Dermis microvascular lymphatic vessel endothelial cell (primary cell): ENCODE results near the gene MALRD1. TPM values are rescaled to one million over a fixed set of nuclear protein-coding genes. Genes with fewer than 3 reads are reported as not detected.

ENCODE experiments used
- DNase-seq, 2 donors: peaks; one replicate each; pipeline versions ENCODE4 v3.0.0 to v3.0.0-alpha.2; 2010; ENCODE audit warnings: low read depth in 2 of 2
- total RNA-seq: library from RNA; depleted of rRNA; stranded (reverse); fragments of >200 nt; gene quantifications from 2 replicates; pipeline ENCODE4 v1.2.1, GENCODE V29; 2014

The MALRD1 gene
- total RNA-seq, 1 donor from 2014 or later, result not detected

DNA sequence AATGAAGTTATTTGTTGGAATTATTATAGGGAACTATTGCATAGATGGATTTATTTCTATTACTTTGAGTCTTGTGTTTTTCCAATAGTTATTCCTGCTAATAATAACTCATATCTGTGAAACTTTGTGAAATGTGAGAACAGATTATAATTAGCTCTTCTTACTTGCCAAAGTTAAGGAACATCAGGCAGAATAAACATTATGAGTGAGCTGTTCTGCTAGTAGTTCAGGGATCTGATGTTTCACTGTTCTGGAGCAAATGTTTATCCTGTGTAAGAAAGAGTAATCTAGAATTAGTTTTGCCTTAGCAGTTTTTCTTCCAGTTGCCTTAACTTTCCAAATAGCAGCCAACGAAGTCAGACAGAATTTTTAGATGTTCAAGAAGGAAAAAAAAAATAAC, 522.4 kb downstream of the MALRD1 start:
- no peak for DNase-seq

DNA sequence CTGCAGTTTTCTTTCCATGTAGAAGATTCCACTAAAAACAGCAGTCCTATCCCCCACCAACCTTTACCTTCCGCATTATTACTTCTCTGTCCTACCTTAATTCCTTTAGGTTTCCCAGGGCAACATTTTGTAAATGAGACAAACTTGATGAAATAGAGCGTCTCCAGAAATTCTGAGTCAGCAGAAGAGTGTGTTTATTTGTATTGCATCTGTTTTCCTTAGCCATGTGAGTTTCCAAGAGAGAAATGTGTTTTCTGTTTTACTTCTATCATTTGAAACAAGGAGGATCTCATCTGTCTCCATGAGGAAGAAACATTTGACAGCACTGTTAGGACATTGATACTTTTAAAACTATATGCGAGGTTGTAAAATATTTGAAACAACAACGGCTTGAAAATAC, 523.5 kb downstream of the MALRD1 start:
- DNase-seq, result no peak

DNA sequence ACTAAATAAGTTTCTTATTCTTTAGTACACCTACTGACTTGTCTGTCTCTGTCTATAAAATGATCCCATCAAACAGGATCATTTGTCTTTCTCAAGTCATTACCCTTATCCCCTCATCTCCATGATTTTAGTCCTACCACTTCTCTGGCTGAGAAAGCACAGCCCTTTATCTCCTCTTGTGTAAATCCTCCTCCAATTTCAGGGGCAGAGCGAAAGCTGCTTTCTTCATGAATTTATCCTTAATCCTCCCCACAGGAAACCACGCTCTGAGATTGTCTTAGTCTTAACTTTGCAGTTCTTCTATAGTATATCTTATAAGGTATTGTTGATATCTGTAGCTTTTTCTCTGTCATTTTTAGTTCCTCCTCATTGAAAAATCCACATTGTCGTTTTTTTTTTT, 528.0 kb downstream of the MALRD1 start:
- DNase-seq, result no peak

DNA sequence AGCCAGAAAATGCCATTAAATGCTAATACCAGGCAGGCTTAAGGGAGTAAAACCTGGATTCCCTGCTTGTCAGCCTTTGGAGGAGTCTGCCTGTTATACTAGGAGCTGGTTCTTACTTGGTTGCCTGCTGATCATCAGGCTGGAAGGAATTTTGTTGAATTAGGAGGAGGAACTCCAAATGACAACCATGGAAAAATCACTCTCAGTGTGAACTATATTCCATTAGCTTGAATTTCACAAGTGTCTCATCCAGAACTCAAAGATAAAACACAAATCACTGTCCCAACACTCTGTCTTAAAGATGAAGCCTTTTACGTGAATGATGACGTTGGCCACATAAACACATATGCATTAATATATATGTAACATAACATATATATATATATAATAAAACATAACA, 528.8 kb downstream of the MALRD1 start:
- DNase-seq, result no peak

DNA sequence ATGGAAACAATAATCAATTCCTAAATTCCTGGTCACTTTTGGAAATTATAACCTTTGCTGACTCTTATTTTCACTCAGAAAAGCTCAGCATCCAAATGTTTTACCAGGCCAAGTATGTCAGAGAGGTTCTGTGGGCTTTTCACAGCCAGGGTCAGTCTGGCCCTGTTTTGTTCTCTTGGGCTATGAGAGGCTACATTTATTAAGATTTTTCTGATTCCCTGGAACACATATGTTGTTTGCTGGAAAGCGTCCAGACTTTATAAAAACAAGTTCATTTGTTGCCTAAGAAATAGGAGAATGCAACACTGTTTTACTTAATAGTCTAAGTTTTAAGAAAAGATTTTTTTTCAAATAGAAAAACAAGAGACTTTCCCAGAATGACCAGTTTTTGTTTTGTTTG, 529.2 kb downstream of the MALRD1 start:
- no peak for DNase-seq

DNA sequence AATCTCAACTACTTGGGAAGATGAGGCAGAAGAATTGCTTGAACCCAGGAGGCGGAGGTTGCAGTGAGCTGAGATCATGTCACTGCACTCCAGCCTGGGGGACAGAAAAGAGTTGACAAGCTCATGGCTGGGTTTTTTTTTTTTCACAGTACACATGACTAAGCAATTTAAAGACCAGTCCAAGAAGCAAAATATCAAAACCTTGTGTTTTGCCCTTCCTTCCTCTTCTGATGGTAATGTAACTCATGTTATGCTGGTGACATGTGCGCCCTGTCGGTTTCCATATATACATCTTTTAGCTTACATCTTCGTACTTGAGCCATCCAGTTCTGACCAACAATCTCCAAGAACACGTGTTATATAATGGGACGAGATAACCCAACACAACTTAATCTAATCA, 530.0 kb downstream of the MALRD1 start:
- DNase-seq, result no peak

DNA sequence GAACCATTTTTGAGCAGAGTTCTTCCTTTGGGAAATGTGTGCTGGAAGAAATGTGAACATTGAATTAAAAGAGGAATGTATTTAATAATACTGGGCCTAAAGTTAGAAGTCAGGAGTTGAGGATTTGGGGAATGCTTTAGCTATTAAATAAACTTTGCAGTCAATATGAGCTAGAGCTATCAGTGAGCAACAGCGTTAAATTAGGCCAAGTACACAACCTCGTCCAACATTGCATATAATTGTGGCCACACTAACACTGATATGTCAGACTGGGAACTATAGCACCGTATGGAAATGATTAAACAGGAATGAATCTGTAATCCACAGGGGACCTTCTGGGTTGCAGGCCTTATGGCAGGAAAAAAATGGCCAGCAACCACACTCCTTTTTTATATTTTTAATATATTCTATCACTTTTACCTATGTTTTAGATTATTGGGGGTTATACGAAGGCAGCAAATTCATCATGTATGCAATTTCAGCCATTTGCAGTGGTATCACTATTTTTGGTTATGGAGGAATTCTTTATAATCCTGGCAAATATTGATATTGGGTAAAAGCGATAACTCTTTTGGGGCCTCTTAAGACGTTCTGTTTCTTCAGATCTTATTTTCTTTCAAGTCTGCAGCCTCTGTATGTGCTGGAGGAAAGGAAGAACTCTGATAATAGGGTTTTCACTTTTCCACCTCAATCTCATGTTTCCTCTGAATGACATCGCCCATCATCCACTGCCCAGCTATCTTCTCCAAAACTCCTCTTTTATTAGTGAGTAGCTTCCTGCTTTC, 531.4 kb downstream of the MALRD1 start:
- no peak for DNase-seq

DNA sequence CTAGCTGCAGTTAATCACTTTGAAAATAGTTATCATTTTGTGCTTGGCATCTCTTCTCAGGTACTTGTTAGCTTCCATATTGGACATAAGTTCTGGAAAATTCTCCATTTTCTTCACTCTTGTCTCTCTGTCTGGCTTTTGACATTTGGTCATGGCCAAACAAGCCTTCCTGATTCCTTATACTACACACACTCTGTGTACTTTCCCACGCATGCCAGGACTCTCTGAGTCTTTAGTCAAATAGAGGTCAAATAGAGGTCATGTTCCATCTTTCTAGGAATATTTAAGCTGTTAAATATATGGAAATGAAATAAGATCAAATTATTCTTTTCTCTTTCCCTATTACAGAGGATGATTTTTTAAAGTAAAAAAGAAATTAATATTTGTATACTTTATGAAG, 532.1 kb downstream of the MALRD1 start:
- no peak for DNase-seq

DNA sequence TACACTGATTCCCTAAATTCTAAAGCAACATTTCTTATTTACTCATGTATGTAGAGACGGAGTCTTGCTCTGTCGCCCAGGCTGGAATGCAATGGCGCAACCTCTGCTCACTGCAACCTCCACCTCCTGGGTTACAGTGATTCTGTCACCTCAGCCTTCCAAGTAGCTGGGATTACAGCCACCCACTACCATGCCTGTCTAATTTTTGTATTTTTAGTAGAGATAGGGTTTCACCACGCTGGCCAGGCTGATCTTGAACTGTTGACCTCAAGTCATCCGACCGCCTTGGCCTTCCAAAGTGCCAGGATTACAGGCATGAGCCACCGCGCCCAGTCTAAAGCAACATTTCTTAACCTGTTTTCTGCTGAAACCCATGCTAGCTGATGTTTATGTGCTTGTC, 540.0 kb downstream of the MALRD1 start:
- DNase-seq, result no peak

DNA sequence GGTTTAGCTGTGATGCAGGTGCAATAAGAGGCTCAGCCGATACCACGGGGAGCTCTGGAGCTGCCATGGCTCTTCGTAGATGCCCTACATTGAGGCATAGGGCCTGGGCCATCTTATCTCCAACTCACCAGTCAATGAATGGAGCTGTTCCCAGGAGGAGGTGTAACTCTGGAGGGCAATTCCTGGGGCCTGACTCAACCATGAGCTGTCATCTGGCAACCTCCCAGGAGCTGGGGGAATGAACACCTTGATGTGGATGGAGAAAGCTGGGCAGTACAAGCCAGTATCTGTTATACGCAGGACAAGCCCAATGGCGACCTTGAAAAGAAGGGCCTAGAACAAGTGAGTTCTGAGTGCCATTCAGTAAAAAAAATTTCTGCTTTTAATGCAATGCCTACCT, 543.7 kb downstream of the MALRD1 start:
- no peak for DNase-seq

DNA sequence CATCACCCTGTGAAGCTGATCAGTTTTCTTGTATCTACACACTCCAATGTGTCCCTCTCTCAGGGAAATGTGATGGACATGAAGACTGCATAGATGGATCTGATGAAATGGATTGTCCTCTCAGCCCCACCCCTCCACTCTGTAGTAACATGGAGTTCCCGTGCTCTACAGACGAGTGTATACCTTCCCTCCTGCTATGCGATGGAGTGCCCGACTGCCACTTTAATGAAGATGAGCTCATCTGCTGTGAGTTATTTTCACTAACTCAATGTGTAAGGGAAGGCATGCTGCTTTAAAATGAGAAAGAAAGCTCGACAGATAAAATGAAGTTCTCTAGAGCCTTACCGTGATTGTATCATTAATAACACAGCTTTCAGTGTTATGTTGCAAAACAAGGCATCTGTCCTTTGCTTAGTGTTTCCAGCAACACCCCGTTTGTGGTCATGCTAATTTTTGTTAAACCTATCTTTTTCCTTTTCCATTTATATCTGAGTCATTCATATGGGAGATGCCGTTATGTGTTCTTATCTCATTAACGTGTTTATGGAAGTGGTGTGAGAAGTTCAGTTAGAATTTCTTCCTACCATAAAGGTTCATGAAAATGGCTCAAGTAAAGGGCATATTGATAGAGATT, 546.7 kb downstream of the MALRD1 start:
- DNase-seq, result no peak

DNA sequence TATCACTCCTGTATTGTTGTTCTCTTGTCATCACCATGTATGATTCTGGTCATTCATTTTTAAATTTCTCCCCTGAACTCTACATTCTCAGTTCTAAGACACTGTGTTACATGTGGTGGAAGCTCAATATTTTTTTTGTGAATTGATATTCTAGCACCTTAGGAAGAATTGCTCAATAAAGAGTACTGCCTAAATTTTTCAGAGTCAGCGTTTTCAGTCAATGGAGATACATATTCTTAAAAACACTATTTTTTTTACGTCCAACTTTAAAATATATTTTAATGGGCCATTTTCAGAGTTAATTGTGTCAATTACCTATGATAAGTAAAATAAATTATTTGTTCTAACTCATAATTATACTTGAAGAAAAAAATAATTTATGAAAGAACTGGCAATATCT, 557.2 kb downstream of the MALRD1 start:
- no peak for DNase-seq

DNA sequence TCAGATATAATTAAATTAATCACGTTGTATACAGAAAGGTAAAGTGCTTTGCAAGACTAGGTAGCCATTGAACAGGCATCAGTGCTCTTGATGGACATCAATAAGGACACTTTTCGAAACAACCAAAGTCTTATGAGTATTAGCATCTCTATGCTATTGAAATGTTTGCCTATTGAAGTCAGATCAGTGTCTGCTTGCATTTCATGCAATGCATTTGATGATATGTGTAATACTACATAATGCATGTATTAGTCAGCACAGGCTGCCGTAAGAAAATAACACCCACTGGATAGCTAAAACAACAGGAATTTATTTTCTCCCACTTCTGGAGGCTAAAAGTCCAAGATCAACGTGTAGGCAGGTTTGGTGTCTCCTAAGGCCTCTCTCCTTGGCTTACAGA, 558.4 kb downstream of the MALRD1 start:
- no peak for DNase-seq

DNA sequence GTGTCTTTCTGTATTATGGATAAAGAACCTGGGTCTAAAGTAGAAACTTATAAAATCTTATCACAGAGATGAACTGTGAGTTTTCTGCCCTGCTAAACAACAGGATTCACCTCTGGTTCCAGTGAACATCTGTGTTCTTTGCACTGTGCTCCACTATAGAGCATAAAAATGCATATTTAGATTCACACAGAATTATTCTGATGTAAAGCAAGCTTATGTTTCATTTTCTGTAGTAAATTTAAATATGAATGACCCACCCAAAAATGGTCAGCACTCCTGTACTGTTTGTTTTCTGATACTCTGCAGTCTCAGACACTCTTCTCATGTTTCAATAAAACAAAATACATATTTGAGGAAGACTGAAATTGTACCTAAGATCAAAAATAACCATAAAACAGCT, 563.2 kb downstream of the MALRD1 start:
- no peak for DNase-seq

DNA sequence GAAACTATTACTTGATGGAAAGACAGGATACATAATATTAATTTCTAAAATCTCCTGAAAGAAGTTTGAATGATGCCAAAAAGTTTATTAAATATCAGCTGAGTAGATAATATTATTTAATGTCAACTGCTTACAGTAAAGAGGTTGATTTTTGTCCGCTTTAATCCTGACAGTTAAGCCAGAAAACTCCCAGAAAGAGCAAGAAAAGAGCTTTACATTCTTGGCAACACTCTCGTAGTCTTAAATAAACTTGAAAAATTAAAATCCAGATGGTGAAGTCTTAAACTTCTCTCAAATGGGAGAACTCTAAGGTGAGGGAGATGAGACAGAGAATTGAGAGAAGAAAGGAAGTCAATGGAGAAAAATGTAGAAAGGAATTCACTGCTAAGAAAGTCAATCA, 568.4 kb downstream of the MALRD1 start:
- no peak for DNase-seq

DNA sequence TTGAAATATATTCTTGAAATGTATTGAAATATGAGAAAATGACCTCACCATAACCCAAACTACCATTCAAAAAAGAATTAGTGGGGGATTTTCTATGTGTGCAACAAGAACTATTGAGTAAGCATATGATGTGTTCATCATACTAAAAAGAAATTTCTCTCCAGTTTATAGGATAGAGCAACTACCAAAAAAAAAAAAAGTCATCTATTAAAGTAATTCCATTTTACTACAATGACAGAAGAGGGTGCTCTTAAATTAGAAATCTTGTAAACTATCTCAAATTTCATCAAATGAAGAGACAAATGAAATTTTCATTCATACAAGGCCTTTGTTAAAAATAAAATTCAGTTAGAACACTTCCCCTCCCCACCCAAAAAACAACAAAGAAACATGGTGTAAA, 572.2 kb downstream of the MALRD1 start:
- DNase-seq, result no peak

DNA sequence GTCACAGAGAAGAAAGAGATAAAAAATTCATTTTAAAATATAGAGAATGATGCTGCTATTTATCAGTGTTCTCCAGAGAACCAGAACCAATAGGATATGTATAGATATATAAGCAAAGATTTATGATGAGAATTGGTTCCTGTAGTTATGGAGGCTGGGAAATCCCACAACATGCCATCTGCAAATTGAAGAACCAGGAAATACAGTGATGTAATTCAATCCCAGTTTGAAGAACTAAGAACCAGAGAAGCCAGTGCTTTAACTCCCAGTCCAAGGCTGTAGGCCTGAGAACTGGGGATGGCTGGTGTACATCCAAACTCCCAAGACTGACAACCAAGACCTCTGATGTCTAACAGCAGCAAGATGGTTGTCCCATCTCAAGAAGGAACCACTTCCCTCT, 574.7 kb downstream of the MALRD1 start:
- DNase-seq, result no peak

DNA sequence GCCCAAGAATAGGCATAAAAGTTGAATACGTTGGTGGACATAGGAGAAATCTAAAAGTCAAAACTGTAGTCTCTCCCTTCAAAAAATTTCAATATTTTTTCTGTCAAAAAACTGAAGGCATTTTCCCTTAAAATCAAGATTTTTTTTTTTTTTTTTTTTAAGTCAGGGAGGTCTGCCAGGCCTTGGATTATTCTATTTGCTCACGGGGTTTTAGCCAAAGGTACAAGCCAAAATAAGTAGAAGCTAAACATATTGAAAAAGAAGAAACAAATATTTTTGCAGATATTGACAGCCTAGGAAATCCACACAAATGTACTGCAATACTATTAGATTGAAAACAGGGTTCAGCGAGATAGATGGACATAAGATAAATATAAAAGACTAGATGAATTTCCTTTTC, 577.6 kb downstream of the MALRD1 start:
- DNase-seq, result no peak

DNA sequence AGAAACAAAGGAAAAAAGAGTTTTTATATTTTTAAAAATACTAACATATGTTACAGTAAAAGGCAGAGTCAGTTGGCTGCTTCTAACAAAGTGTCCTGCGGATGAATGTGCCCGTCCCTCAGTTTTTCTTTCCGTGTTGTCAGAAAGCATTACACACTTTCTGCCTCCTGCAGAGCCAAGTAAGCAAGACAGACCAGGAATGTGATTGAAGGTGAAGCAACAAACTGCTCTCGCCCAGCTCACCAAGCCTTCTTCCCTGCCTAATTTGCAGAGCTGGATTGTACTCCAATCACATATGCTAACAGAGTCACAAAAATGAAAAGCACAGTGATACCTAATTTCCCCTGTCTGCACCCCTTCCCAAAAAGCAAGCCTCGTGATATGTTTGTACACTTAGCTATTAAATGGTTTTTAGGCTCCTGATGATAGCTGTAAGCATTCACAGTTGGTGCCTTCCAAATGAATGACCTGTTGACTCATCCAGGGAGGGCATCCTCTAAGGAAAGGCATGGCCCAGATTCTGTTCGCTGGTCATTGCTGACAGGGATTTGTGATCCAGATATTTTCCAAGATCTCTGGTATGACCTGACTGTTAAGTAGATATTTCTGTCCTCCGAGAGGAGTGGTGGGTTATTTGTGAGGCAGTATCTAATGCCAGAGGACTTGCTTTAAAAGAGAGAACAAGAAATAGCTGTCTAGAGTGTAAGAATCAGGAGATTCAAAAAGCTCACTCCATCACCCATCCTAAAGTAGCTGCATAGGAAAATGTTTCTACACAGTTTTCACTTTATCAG, 580.4 kb downstream of the MALRD1 start:
- no peak for DNase-seq

DNA sequence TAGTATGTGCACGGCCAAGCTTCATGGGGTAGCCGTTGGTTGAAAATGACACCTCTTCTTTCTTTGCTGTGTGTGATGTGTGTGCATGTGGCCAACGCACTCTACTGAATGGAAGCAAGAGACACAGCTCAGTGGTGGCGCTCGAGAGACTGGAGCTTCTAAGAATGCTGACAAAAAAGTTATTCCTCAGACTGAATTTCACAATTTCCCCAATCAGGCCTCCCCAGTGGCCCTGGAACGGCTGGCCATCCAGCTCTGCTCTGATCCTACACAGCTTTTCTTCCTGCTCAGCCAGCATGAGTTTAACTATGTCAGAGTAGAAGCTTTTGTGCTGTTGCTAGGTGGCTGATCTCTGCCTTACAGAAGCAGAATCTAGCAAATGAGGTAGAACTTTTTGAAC, 581.0 kb downstream of the MALRD1 start:
- no peak for DNase-seq

DNA sequence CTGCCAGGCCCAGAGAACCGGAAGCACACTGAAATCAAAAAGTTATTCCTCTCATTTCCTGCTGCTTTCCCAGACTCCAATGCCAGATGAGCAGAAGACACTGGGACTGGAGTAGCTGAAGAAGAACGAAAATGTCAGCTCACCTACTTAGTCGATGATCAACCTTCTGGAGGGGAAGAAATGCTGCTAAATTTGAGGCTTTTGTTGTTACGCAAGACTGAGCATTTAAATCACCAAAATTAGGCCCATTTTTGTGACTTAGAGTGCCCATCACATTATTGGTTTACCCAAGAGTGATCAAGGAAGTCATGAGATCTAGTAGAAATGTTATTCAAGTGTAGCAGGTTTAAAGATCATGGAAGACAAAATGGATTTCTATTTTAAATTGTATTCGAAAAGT, 585.6 kb downstream of the MALRD1 start:
- DNase-seq, result no peak

DNA sequence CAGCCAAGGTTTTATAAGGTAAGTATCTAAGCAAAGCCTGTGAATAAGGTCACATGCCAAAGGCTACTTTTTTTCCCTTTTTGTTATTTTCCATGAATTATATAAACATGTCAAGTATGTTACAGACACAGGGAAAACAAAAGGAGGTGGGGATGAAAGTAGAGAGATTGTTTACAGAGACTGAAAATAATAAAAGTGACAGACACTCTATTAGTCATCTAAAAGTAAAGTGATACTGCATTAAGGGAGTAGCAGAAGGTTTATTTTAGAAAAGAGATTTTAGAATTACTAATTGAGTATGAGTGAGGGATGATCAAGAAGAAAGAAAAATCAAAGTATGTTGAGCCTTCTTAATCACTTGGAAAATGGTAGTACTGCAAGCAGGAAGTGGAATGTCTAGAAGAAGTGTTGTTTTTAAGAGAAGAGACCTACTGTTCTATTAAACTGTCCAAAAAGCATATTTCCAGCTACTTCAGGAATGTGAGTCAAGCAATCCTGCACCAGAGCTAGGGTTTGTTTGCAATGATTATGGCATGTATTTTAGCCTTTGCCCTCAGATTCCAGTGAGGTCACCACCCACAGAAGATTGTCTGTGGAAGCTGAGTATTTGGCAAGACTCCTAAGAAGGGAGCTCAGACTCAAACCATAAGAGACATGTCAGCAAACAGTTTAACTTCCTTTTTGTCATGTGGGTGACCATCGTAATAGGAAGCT, 589.7 kb downstream of the MALRD1 start:
- DNase-seq, result no peak
